GM18499 (cell line): ENCODE data around the gene PRSS27.
"Not testable (repeated sequence)": the region's sequence is repeated elsewhere in the genome, so short reads cannot be mapped to it uniquely, and the experiment has no call there.

Experiments
- ATAC-seq: cut with Tn5 transposase; IDR thresholded peaks from one replicate; pipeline ENCODE4 v1.9.1; 2021; ENCODE audit warnings: moderate number of reproducible peaks; ENCODE audit not compliant: insufficient read depth, unreplicated experiment

Gene PRSS27

GRCh38 chr16:2699791-2700600, 20.0 kb downstream of the PRSS27 start:
- no peak for ATAC-seq

- ATAC-seq, result no peak
These were observed 20.9 kb downstream of the PRSS27 start for GRCh38 chr16:2698965-2699750.

- ATAC-seq, result no peak
These were observed 21.7 kb downstream of the PRSS27 start for GRCh38 chr16:2698103-2698870.

- ATAC-seq, result no peak
These were observed 22.5 kb downstream of the PRSS27 start for GRCh38 chr16:2697401-2697948.

- ATAC-seq, result not testable (repeated sequence)
These were observed 23.3 kb downstream of the PRSS27 start for GRCh38 chr16:2696601-2697250.

- no peak for ATAC-seq
These were observed 26.9 kb downstream of the PRSS27 start for GRCh38 chr16:2692948-2693651.

GRCh38 chr16:2692251-2692947, 27.6 kb downstream of the PRSS27 start:
- no peak for ATAC-seq

GRCh38 chr16:2691491-2692248, 28.4 kb downstream of the PRSS27 start:
- ATAC-seq, result no peak

GRCh38 chr16:2690852-2691251, 29.2 kb downstream of the PRSS27 start:
- ATAC-seq, result no peak

GRCh38 chr16:2689968-2690801, 29.8 kb downstream of the PRSS27 start:
- no peak for ATAC-seq

- not testable (repeated sequence) for ATAC-seq
These were observed 30.6 kb downstream of the PRSS27 start for GRCh38 chr16:2689422-2689821.

- no peak for ATAC-seq
These were observed 32.3 kb downstream of the PRSS27 start for GRCh38 chr16:2687531-2688308.

GRCh38 chr16:2686912-2687507, 33.0 kb downstream of the PRSS27 start:
- no peak for ATAC-seq

- ATAC-seq, result not testable (repeated sequence)
These were observed 33.9 kb downstream of the PRSS27 start for GRCh38 chr16:2686075-2686474.

GRCh38 chr16:2683041-2683440, 37.0 kb downstream of the PRSS27 start:
- not testable (repeated sequence) for ATAC-seq
